ES-I3 (cell line): ENCODE data around the gene COPA.
"Not testable (repeated sequence)": the region's sequence is repeated elsewhere in the genome, so short reads cannot be mapped to it uniquely, and the experiment has no call there.

Experiments
- H3K36me3 ChIP-seq: 2 replicates; pipeline ENCODE4 v1.6.1; 2013; ENCODE audit warnings: mild to moderate bottlenecking, low read length, control low read depth, moderate library complexity; ENCODE audit not compliant: insufficient read depth
- H3K4me1 ChIP-seq: 2 replicates; pipeline ENCODE4 v1.6.1; 2013; ENCODE audit warnings: mild to moderate bottlenecking, control low read depth, low read length; ENCODE audit not compliant: insufficient read depth
- H3K9ac ChIP-seq: 2 replicates; pipeline ENCODE4 v1.6.1; 2013; ENCODE audit warnings: low read depth, mild to moderate bottlenecking, low read length, moderate library complexity
- H3K9me3 ChIP-seq: 2 replicates; pipeline ENCODE4 v1.6.1; 2013; ENCODE audit warnings: mild to moderate bottlenecking, low read length, moderate library complexity; ENCODE audit not compliant: control insufficient read depth, insufficient read depth

COPA gene

DNA sequence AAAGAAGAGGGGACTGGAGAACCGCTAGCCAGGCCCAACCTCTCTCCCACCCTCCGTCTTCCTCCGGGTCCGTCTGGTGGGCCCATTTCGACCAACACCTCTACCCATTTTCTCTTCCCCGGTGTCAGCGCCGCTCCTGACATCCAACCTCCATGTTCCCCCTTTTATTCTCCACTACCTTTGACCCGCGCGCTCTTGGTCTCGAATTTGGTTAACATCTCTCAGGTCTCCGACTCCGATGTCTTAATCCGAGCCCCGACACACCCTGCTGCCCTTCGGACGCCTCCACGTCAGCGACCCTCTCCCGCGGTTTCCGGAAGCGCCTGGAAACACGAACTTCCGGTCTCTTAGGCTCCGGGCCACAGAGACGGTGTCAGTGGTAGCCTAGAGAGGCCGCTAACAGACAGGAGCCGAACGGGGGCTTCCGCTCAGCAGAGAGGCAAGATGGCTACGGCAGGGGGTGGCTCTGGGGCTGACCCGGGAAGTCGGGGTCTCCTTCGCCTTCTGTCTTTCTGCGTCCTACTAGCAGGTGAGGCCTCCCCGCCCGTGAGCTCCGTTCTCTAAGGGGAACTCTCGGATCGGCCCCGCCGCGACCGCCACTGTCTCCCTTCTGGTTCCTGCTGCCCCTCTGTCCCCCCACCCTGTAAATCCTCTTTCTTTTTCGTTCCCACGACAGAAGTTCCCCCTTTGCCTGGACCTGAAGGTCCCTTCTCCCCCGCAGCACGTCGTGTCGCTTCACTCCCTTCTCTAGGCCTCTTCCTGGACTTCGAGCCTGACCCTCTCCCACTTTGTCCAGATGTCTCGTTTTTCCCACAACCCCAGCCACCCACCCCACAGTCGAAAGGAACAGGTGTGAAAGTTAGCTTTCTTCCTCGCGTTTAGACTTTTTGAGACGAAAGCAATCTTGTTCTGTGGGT, at the start of gene COPA, which contains the start of gene NCSTN:
TSS of gene COPA (minus strand) at position 298 of the 917 bp plus-strand sequence. CDS start at position 218, 80 bp downstream.
TSS of gene NCSTN (plus strand) at position 431 of the 917 bp plus-strand sequence. CDS start at position 445, 14 bp downstream.
- Histone ChIP-seq H3K4me1 (peaks cover 12% of the 10 kb centered on the region), H3K9ac (peak within 1 kb of the TSS; percentile 94), H3K36me3 (peaks cover 18% of the 10 kb centered on the region), H3K9me3 (no peaks in the 10 kb centered on the region)

- H3K9ac ChIP-seq, H3K36me3 ChIP-seq, H3K9me3 ChIP-seq, H3K4me1 ChIP-seq: not testable (repeated sequence)
Measured at GRCh38 chr1:160388406-160388805, 45.4 kb upstream of the COPA start.

DNA sequence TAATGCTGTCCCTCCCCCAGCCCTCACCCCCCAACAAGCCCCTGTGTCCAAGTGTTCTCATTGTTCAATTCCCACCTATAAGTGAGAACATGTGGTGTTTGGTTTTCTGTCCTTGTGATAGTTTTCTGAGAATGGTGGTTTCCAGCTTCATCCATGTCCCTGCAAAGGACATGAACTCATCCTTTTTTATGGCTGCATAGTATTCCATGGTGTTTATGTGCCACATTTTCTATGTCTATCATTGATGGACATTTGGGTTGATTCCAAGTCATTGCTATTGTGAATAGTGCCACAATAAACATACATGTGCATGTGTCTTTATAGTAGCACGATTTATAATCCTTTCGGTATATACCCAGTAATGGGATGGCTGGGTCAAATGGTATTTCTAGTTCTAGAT, 41.8 kb upstream of the COPA start:
- not testable (repeated sequence) for H3K9ac ChIP-seq, H3K36me3 ChIP-seq, H3K4me1 ChIP-seq, H3K9me3 ChIP-seq

- Histone ChIP-seq H3K9ac (no peak overlapping the region), H3K9me3 (no peaks in the 10 kb centered on the region), H3K4me1 (peaks cover 37% of the 10 kb centered on the region), H3K36me3 (no peaks in the 10 kb centered on the region)
Measured at GRCh38 chr1:160377585-160378206, 34.6 kb upstream of the COPA start.

GRCh38 chr1:160376525-160377131, 33.6 kb upstream of the COPA start:
- Histone ChIP-seq H3K9ac (peak overlapping the region; percentile 21), H3K9me3 (no peaks in the 10 kb centered on the region)

DNA sequence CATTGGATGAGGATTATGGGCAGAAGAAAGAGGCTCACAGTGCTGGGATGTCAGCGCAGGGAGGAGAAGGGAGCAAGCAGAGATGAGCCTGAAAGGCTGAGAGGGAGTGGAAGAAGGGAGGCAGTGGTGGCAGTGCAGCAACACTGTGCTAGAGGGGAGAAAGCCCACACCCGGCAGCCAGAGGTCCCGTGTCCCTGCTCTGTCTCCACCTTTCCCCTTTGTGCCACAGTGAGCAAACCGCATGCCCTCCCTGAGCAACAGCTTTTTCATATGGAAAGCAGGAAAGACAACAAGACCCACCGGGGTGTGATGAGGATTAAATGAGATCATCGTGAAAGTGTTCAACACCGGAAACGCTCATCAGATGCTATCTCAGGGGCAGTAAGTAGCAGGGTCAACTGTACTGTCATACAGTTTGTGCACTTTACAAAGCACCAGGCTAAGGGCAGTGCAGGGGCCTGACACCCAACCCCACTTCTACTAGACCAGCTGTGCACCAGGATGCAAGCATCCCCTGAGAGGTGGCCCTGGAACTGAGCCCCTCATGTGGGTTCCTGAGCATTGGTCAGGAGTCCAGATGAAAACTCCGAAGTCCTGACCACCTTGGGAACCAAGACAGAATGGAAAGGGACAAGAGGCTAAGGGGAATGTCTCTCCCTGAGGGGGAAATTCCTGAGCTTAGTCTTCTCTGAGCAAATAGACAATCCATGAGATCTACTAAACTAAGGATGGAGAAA, 32.9 kb upstream of the COPA start:
- H3K9me3 ChIP-seq = no peaks in the 10 kb centered on the region
- H3K9ac ChIP-seq = peak overlapping the region; percentile 21
- peaks cover 37% of the 10 kb centered on the region for H3K4me1 ChIP-seq
- no peaks in the 10 kb centered on the region for H3K36me3 ChIP-seq

More at GRCh38 chr1:160376525-160377131, 33.6 kb upstream of the COPA start:
- H3K36me3 ChIP-seq = no peaks in the 10 kb centered on the region
- peaks cover 37% of the 10 kb centered on the region for H3K4me1 ChIP-seq

- Histone ChIP-seq H3K9me3 (no peaks in the 10 kb centered on the region), H3K9ac (peak overlapping the region; percentile 30), H3K4me1 (peaks cover 37% of the 10 kb centered on the region), H3K36me3 (no peaks in the 10 kb centered on the region)
Measured at GRCh38 chr1:160374306-160375110, 31.5 kb upstream of the COPA start.

DNA sequence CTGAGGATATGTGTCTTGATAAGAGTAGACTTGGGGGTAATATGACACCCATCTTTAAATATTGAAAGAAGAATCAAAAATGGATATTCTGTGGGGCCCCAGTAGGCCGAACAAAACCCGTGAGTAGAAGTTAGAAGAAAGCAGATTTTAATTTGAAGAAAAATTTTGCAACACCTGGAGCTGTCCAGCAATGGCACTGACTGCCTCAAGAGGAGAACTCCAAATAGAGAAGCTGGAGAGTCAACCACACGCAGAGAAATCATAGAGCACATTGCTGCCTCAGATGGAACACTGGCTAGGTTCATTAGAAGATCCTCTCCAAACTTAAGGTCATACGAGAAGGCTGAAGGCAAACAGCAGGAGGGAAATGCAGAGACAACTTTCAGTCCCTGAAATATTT, 30.6 kb upstream of the COPA start:
- no peaks in the 10 kb centered on the region for H3K9me3 ChIP-seq
- no peak overlapping the region for H3K9ac ChIP-seq
- H3K4me1 ChIP-seq = peaks cover 37% of the 10 kb centered on the region
- no peaks in the 10 kb centered on the region for H3K36me3 ChIP-seq

DNA sequence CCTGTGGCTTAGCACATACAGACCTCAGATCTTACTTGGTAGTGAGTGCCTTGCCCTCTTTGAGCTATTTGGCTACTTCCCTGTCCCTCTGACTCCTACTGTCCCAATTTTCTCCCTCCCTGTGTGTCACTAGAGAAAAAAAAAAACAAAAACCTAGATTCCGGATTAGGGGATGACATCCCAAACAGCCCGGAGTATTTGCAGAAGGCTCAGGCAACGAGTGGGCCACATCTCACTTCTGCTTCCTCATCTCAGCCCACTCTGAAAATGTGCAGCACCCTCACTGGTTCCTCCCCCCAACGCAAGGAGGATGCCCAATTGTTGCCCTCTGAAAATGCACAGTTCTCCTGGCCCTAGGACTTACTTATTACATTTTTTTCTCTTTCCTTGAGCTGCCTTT, 28.7 kb upstream of the COPA start:
- Histone ChIP-seq H3K9ac (no peak overlapping the region), H3K36me3 (no peaks in the 10 kb centered on the region), H3K4me1 (peaks cover 24% of the 10 kb centered on the region), H3K9me3 (no peaks in the 10 kb centered on the region)

DNA sequence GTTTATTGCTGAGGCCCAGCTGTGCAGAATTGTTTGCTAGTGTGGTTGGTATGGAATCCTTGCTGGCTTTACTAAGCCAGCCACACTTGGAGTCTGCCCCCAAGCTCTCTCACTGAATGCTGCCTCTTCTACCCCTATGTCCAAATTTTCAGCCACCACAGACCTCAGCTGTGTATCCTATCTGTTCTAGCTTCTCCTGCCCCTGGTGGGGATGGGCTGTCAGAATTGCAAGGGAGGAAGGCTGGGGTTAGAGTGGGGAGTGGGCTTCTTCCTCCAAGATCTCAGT, 28.2 kb upstream of the COPA start:
- no peaks in the 10 kb centered on the region for H3K9me3 ChIP-seq
- peaks cover 23% of the 10 kb centered on the region for H3K4me1 ChIP-seq
- no peak overlapping the region for H3K9ac ChIP-seq
- H3K36me3 ChIP-seq = no peaks in the 10 kb centered on the region

DNA sequence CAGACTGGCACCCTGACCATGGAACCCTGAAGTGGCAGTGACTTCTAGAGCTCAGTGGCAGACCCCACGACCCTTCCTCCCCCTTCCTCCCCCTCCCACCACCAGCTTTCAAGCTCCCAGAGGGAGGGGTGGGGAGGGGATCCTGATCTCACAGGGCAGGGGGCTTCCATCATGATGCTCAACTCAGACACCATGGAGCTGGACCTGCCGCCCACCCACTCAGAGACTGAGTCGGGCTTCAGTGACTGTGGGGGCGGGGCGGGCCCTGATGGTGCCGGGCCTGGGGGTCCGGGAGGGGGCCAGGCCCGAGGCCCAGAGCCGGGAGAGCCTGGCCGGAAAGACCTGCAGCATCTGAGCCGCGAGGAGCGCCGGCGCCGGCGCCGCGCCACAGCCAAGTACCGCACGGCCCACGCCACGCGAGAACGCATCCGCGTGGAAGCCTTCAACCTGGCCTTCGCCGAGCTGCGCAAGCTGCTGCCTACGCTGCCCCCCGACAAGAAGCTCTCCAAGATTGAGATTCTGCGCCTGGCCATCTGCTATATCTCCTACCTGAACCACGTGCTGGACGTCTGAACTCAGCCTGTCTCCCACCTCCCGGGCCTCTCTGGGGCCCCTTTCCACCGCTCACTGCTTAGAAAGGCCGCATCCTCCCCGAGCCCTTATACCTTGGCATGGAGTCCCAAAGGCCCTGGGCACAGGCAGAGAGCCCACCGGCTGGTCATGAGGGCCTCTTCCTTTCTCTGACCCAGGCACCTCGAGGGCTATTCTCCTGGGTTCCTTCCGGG, 27.7 kb upstream of the COPA start:
- Histone ChIP-seq H3K9ac (no peak overlapping the region), H3K4me1 (peaks cover 22% of the 10 kb centered on the region), H3K36me3 (no peaks in the 10 kb centered on the region), H3K9me3 (no peaks in the 10 kb centered on the region)

DNA sequence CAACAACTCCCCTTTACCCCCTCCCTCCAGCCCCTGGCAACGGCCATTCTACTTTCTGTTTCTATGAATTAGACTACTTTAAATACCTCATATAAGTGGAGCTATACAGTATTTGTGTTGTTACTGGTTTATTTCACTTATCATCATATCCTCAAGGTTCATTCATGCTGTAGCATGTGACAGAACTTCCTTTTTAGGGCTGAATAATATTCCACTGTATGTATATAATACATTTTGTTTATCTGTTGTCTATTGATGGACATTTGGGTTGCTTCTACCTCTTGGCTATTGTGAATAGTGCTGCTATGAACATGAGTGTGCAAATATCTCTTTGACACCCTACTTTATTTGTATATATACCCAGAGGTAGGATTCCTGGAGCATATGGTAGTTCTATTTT, 26.0 kb upstream of the COPA start:
- Histone ChIP-seq H3K36me3 (no peaks in the 10 kb centered on the region), H3K9ac (no peak overlapping the region), H3K9me3 (no peaks in the 10 kb centered on the region), H3K4me1 (peaks cover 8% of the 10 kb centered on the region)
